ENCODE data around the gene ZNF483.
"Not testable (repeated sequence)": the region's sequence is repeated elsewhere in the genome, so short reads cannot be mapped to it uniquely, and the experiment has no call there.

ZNF483 gene

DNA sequence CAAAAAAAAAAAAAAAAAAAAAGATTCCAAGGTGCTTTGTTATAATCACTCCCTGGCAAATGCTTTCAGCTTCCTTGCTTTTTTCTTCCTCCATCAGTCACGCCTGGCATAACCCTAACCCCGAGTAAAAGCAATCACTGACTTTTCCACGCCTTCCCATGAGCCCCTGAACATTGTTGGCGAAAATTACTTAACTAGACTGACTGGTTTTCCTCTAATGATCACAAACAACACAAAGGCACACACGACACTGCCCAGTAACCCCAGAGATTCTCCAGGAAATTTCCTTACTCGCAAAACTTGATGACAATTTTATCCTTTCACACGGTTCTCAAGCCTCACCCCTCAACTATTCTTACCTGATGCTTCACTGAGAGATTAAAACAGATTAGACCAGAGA is 85.9 kb downstream of the ZNF483 start:
- DNase-seq (ENCODE audit: low spot score) = no peak

DNA sequence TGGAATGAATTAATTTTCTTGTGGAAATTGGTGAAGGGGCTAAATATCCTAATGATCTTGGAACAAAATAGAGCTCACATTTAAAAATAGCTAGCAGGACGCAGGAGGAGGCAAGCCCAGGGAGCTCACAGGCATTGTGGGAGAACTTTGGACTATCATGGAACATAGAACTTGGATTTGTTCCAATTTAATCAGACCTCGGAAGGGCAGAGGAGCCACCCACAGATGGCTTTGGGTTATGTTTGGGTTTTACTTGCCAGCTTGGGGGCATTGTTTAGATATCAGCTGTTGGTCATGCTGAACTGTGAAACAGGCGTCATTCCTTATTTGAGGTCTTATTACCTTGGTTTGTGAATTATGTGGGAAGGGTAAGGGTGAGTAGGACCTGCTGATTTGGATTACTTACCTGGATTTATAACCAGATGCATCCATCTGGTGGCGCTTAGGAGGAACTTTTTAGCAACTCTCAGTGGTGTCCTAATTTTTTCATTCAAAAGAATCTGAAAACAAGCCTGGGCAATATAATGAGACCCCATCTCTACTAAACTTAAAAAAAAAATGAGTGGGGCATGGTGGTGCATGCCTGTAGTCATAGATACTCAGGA is 88.6 kb downstream of the ZNF483 start:
- no peak for DNase-seq (ENCODE audit: low spot score)

DNA sequence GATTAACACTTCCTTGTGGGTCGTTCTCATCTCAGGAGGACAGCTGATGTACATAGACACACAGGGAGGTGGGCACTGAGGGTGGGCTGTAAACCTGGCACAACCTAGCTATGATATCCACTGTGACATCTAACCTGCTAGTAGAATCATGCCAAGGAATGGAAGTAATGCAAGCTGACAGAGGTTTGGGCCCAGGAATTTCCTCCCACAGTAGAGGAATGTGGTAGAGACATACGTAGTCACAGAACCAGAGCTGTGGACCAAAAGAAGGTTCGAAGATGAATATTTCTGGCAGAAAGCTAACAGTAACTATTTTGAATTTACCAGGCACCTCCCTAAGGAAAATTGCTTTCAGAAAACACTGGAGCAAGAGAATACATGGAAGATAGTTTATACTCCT is 90.9 kb downstream of the ZNF483 start:
- no peak for DNase-seq (ENCODE audit: low spot score)

DNA sequence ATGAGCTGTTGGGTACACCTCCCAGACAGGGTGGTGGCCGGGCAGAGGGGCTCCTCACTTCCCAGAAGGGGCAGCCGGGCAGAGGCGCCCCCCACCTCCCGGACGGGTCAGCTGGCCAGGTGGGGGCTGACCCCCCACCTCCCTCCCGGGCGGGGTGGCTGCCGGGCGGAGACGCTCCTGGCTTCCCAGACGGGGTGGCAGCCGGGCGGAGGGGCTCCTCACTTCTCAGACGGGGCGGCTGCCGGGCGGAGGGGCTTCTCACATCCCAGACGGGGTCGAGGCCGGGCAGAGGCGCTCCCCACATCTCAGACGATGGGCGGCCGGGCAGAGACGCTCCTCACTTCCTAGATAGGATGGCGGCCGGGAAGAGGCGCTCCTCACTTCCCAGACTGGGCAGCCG is 92.4 kb downstream of the ZNF483 start:
- DNase-seq (ENCODE audit: low spot score) = not testable (repeated sequence)

DNA sequence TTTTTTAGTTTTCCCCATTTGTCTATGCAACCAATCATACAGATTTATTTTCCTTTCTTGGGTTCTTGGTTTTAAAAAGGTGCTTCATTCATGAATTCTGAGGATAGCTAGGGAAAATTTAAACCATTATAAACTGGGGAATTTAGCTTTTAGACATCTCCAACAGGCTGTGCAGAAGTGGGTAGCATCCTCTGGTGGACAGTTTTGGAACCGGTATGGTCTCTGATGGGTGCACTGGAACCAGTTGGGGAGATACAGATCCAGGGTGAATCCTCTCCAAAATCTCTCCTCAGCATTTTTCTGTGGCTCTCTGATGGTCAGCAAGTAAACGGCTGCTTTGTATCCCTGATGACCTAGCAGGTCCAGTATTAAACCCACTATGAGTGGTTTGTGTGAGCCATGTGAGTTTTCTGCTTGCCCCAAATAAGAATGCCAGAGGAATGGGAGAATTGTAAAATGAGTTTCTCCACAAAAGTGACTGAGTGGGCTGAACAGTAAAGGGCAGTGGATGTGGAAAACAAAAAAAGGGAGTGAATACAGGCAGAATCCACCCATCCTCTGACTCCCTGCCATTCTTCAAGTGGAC is 97.0 kb downstream of the ZNF483 start:
- DNase-seq (ENCODE audit: low spot score) = peak; percentile 38

DNA sequence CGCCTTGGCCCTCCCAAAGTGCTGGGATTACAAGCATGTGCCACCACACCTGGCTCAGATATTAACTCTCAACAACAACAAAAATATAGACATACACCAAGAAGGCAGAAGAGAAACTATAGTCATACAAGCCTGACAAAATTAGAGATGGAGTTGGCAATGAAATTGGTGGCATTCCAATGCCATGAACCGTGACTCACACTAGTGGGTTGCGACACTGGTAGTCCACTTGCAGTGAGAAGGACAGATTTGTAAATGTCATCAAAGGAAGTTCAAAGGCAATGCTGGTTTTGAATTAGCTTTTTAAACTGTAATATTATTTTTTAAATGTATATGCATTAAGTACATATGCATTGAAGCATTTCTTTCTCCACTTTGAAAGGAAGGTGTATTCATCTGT is 97.6 kb downstream of the ZNF483 start:
- no peak for DNase-seq (ENCODE audit: low spot score)
